H1 (cell line): ENCODE data around the gene PDE4D. TPM values are rescaled to one million over a fixed set of nuclear protein-coding genes. Genes with fewer than 3 reads are reported as not detected.

ENCODE experiments used
- CTCF ChIA-PET: fragments of 300-600 bp; sonication (Branson Sonifier 250); formaldehyde crosslinking; loops from one replicate; lab custom pipeline; 2021; ENCODE audit not compliant: partially characterized antibody; lab: Charles Lee
- POLR2A ChIA-PET: fragments of 300-600 bp; sonication (Branson Sonifier 250); formaldehyde crosslinking; loops from one replicate; lab custom pipeline; 2021; ENCODE audit warnings: inconsistent platforms; ENCODE audit not compliant: partially characterized antibody; lab: Charles Lee
- DNase-seq, 2 experiments: peaks; one replicate each; pipeline versions ENCODE4 v3.0.0 to v3.0.0-alpha.2; 2010 to 2022; ENCODE audit warnings: low spot score in 2 of 2, low read depth in 1 of 2, mixed read lengths in 1 of 2
- FAIRE-seq: peaks from 2 replicates; lab custom pipeline; 2011; peaks lifted over from hg19 to GRCh38; lab: Jason Lieb, UNC
- H2AFZ ChIP-seq: 2 replicates; pipeline ENCODE4 v1.8.1; 2012; ENCODE audit warnings: low read length, inconsistent platforms
- H2AK5ac ChIP-seq: 2 replicates; pipeline ENCODE4 v1.6.1; 2013; ENCODE audit warnings: low read depth, low read length
- H2BK120ac ChIP-seq: replicated peaks from 2 replicates; pipeline ENCODE3; 2013; ENCODE audit warnings: low read depth, low read length, inconsistent platforms
- H2BK12ac ChIP-seq: 2 replicates; pipeline ENCODE4 v1.6.1; 2013; ENCODE audit warnings: low read depth, low read length
- H2BK15ac ChIP-seq: 2 replicates; pipeline ENCODE4 v1.6.1; 2013; ENCODE audit warnings: low read length
- H2BK20ac ChIP-seq: 2 replicates; pipeline ENCODE4 v1.6.1; 2013; ENCODE audit warnings: low read length
- H2BK5ac ChIP-seq: 2 replicates; pipeline ENCODE4 v1.6.1; 2013; ENCODE audit warnings: low read depth, low read length
- H3K14ac ChIP-seq: 2 replicates; pipeline ENCODE4 v1.6.1; 2013; ENCODE audit warnings: inconsistent platforms; ENCODE audit not compliant: insufficient read length
- H3K18ac ChIP-seq: 2 replicates; pipeline ENCODE4 v1.6.1; 2013; ENCODE audit warnings: low read length; ENCODE audit errors: extremely low read depth
- H3K23ac ChIP-seq: 2 replicates; pipeline ENCODE4 v1.6.1; 2013; ENCODE audit warnings: inconsistent platforms; ENCODE audit not compliant: insufficient read length
- H3K23me2 ChIP-seq: 2 replicates; pipeline ENCODE4 v1.6.1; 2013; ENCODE audit warnings: low read depth, low read length
- H3K27ac ChIP-seq: 2 replicates; pipeline ENCODE4 v1.6.1; 2011; ENCODE audit warnings: low read depth, low read length, inconsistent platforms
- H3K27me3 ChIP-seq, 4 experiments: replicated peaks in 1 of 4; 1 replicate in 1 of 4; 2 replicates in 3 of 4; pipeline versions ENCODE4 v1.6.1 to v1.8.1; 2011 to 2013; ENCODE audit warnings: low read length in 3 of 4, mild to moderate bottlenecking in 3 of 4, inconsistent platforms in 2 of 4, mixed read lengths in 2 of 4, moderate library complexity in 1 of 4; ENCODE audit not compliant: control insufficient read depth in 3 of 4, insufficient read depth in 3 of 4; ENCODE audit errors: extremely low read depth in 1 of 4
- H3K36me3 ChIP-seq, 4 experiments: 2 replicates each; pipeline versions ENCODE4 v1.6.1 to v1.8.1; 2011 to 2013; ENCODE audit warnings: mild to moderate bottlenecking in 4 of 4, low read length in 3 of 4, moderate library complexity in 2 of 4, control low read depth in 1 of 4, inconsistent platforms in 1 of 4; ENCODE audit not compliant: insufficient read depth in 4 of 4, control insufficient read depth in 2 of 4
- H3K4ac ChIP-seq: replicated peaks from 2 replicates; pipeline ENCODE3; 2013; ENCODE audit warnings: low read length, low read depth, mixed read lengths, inconsistent platforms; ENCODE audit not compliant: insufficient read length
- H3K4me1 ChIP-seq, 4 experiments: replicated peaks in 1 of 4; 1 replicate in 1 of 4; 2 replicates in 3 of 4; pipeline versions ENCODE4 v1.6.1 to v1.8.1; 2011 to 2013; ENCODE audit warnings: low read length in 3 of 4, inconsistent platforms in 2 of 4, mixed read lengths in 1 of 4; ENCODE audit not compliant: insufficient read depth in 4 of 4, control insufficient read depth in 3 of 4
- H3K4me2 ChIP-seq, 2 experiments: 2 replicates each; pipeline versions ENCODE4 v1.6.1 to v1.8.1; 2011 to 2013; ENCODE audit warnings: low read depth in 2 of 2, low read length in 2 of 2, control low read depth in 1 of 2, inconsistent platforms in 1 of 2, mild to moderate bottlenecking in 1 of 2; ENCODE audit not compliant: insufficient read depth in 1 of 2
- H3K4me3 ChIP-seq, 4 experiments: fragments of 200-600, 300-600 bp in 1 of 4; sonication (generic), shearing (Covaris generic), sonication (Bioruptor Twin) in 1 of 4; 2 replicates each; pipeline versions ENCODE4 v1.5.1 to v1.8.1; 2011 to 2016; ENCODE audit warnings: low read length in 4 of 4, low read depth in 3 of 4, control low read depth in 2 of 4, inconsistent platforms in 2 of 4, mild to moderate bottlenecking in 2 of 4, mixed read lengths in 1 of 4, moderate library complexity in 1 of 4; ENCODE audit not compliant: insufficient read depth in 2 of 4; ENCODE audit errors: extremely low read depth in 1 of 4
- H3K56ac ChIP-seq: replicated peaks from 2 replicates; pipeline ENCODE3; 2013; ENCODE audit warnings: low read depth, mild to moderate bottlenecking, mixed read lengths, low read length, inconsistent platforms; ENCODE audit not compliant: insufficient read length
- H3K79me1 ChIP-seq: 2 replicates; pipeline ENCODE4 v1.6.1; 2013; ENCODE audit warnings: low read depth, low read length, control low read depth
- H3K79me2 ChIP-seq, 2 experiments: 2 replicates each; pipeline versions ENCODE4 v1.6.1 to v1.8.1; 2012 to 2013; ENCODE audit warnings: low read length in 2 of 2, mild to moderate bottlenecking in 2 of 2, inconsistent platforms in 1 of 2; ENCODE audit not compliant: insufficient read depth in 2 of 2, control insufficient read depth in 1 of 2
- H3K9ac ChIP-seq, 4 experiments: replicated peaks in 1 of 4; 1 replicate in 1 of 4; 2 replicates in 3 of 4; pipeline versions ENCODE4 v1.6.1 to v1.8.1; 2011 to 2013; ENCODE audit warnings: low read depth in 3 of 4, low read length in 3 of 4, control low read depth in 2 of 4, mild to moderate bottlenecking in 2 of 4, moderate library complexity in 2 of 4, inconsistent platforms in 1 of 4; ENCODE audit errors: extremely low read depth in 1 of 4
- H3K9me3 ChIP-seq, 2 experiments: 2 replicates each; pipeline versions ENCODE4 v1.6.1 to v1.8.1; 2012 to 2013; ENCODE audit warnings: mild to moderate bottlenecking in 2 of 2, moderate library complexity in 2 of 2, control low read depth in 1 of 2, inconsistent platforms in 1 of 2, low read depth in 1 of 2, low read length in 1 of 2, mixed read lengths in 1 of 2; ENCODE audit not compliant: insufficient read depth in 2 of 2
- H4K20me1 ChIP-seq, 2 experiments: replicated peaks in 1 of 2; 2 replicates each; pipeline versions ENCODE3 to v1.8.1; 2011 to 2013; ENCODE audit warnings: inconsistent platforms in 2 of 2, low read length in 2 of 2, mild to moderate bottlenecking in 1 of 2; ENCODE audit not compliant: insufficient read depth in 2 of 2, control insufficient read depth in 1 of 2
- H4K5ac ChIP-seq: 2 replicates; pipeline ENCODE4 v1.6.1; 2013; ENCODE audit warnings: low read length, low read depth, mixed read lengths, inconsistent platforms; ENCODE audit not compliant: insufficient read length
- H4K8ac ChIP-seq: 2 replicates; pipeline ENCODE4 v1.8.0; 2013; ENCODE audit warnings: mild to moderate bottlenecking, moderate library complexity, low read length, inconsistent platforms; ENCODE audit not compliant: insufficient read depth; ENCODE audit errors: extremely low read depth
- H4K91ac ChIP-seq: replicated peaks from 2 replicates; pipeline ENCODE3; 2013; ENCODE audit warnings: low read length, mixed read lengths, inconsistent platforms; ENCODE audit not compliant: insufficient read length
- BRCA1 ChIP-seq: IDR thresholded peaks from 2 replicates; pipeline ENCODE4 v1.6.1; 2012; ENCODE audit warnings: low read depth, low read length, improper control_type of control experiment
- CHD2 ChIP-seq: IDR thresholded peaks from 2 replicates; pipeline ENCODE4 v1.6.1; 2012; ENCODE audit warnings: low read length, improper control_type of control experiment
- CTCF ChIP-seq, 3 experiments: IDR thresholded peaks; 1 replicate in 2 of 3; 2 replicates in 1 of 3; pipeline versions ENCODE4 v1.5.1 to v1.6.1; 2011; ENCODE audit warnings: low read length in 3 of 3, mild to moderate bottlenecking in 3 of 3, inconsistent platforms in 2 of 3, low read depth in 1 of 3, moderate library complexity in 1 of 3; ENCODE audit not compliant: insufficient read depth in 1 of 3; ENCODE audit errors: control extremely low read depth in 1 of 3
- EP300 ChIP-seq, 2 experiments: IDR thresholded peaks; 1 replicate in 1 of 2; 2 replicates in 1 of 2; pipeline ENCODE4 v1.6.1; 2011 to 2012; ENCODE audit warnings: low read depth in 2 of 2, low read length in 2 of 2, mild to moderate bottlenecking in 2 of 2, borderline replicate concordance in 1 of 2, inconsistent platforms in 1 of 2, moderate library complexity in 1 of 2
- JUND ChIP-seq: IDR thresholded peaks from 2 replicates; pipeline ENCODE4 v1.6.1; 2011; ENCODE audit warnings: mild to moderate bottlenecking, improper control_type of control experiment, low read length
- MAFK ChIP-seq: IDR thresholded peaks from 2 replicates; pipeline ENCODE4 v1.6.1; 2012; ENCODE audit warnings: low read depth, mild to moderate bottlenecking, improper control_type of control experiment, low read length
- PHF8 ChIP-seq: fragments of 200-600 bp; sonication (generic); conservative IDR thresholded peaks from 2 replicates; pipeline ENCODE4 v1.7.1; 2012; ENCODE audit warnings: low read depth, mild to moderate bottlenecking, inconsistent platforms, low read length, moderate library complexity
- RXRA ChIP-seq: IDR thresholded peaks from 2 replicates; pipeline ENCODE4 v1.6.1; 2011; ENCODE audit warnings: low read depth, mild to moderate bottlenecking, low read length, moderate library complexity; ENCODE audit not compliant: insufficient read depth
- SRF ChIP-seq: IDR thresholded peaks from 2 replicates; pipeline ENCODE4 v1.6.1; 2011; ENCODE audit warnings: mild to moderate bottlenecking, low read depth, low read length, moderate library complexity
- TCF12 ChIP-seq: IDR thresholded peaks from 2 replicates; pipeline ENCODE4 v1.6.1; 2011; ENCODE audit warnings: low read depth, mild to moderate bottlenecking, low read length
- USF2 ChIP-seq: IDR thresholded peaks from 2 replicates; pipeline ENCODE4 v1.6.1; 2011; ENCODE audit warnings: low read length, improper control_type of control experiment
- WGBS, 2 experiments: shearing (Covaris generic) in 1 of 2; methylation state at CpG; one replicate each; pipeline versions ENCODE4 v1.1.6 to v1.1.7; 2013 to 2015; ENCODE audit warnings: low lambda C conversion rate in 2 of 2, mixed read lengths in 2 of 2, inconsistent platforms in 1 of 2, low coverage in 1 of 2, missing lambda C conversion rate in 1 of 2; ENCODE audit not compliant: insufficient replicate concordance in 2 of 2, insufficient coverage in 1 of 2, insufficient read length in 1 of 2; ENCODE audit errors: extremely low coverage in 1 of 2, missing lambda C conversion rate in 1 of 2; 5-methylcytosine and 5-hydroxymethylcytosine counted together
- polyA plus RNA-seq, 7 experiments: library from polyadenylated mRNA; depleted of rRNA in 3 of 7; stranded (reverse) in 5 of 7; unstranded in 2 of 7; fragments of >200 nt in 5 of 7; fragments of 200-250 nt in 2 of 7; gene quantifications; 1 replicate in 5 of 7; 2 replicates in 1 of 7; 4 replicates in 1 of 7; pipeline versions ENCODE4 v1.2.1 to v1.2.3, GENCODE V29; 2011 to 2013; ENCODE audit warnings: missing spikeins in 2 of 7, mixed read lengths in 2 of 7
- total RNA-seq: library from RNA; stranded (reverse); fragmentation: NEBNext Ultra II Directional; extraction: Animal tissue kit (Norgen Biotek cat#: 25700); gene quantifications from 2 replicates; pipeline ENCODE4 v1.2.1, GENCODE V29; 2021

The PDE4D gene
- total and polyA plus RNA-seq, 2 of the 8 experiments (the other 6 are each of a cell fraction or from before 2014, with no cell fraction given) = 2.3 to 3.7 TPM

- H4K91ac ChIP-seq = no peak overlapping the region
- H3K9ac ChIP-seq = no peak overlapping the region
- 77% methylated on average over 2 of the region's 2 CpGs; no CpG with 5 or more reads in 1 of the 2 experiments for WGBS, 2 experiments
- H3K56ac ChIP-seq = no peak overlapping the region
- H2BK5ac ChIP-seq = no peak overlapping the region
- no peaks in the 10 kb centered on the region for H3K27me3 ChIP-seq
- H2BK20ac ChIP-seq = no peak overlapping the region
- no peak overlapping the region for H3K18ac ChIP-seq
- no peak overlapping the region for H2BK120ac ChIP-seq
- ChIA-PET POLR2A (interaction anchor here (1.3 kb wide), 1 partner anchor 19 kb away, joined by 3 read pairs; no protein-coding TSS in a partner anchor), CTCF (interaction anchor here (1.2 to 1.4 kb wide), 4 partner anchors 9 to 116 kb away, joined by 3 to 5 read pairs (median 4); no protein-coding TSS in a partner anchor)
- H4K5ac ChIP-seq = no peak overlapping the region
- H3K79me2 ChIP-seq = no peaks in the 10 kb centered on the region
- H3K4ac ChIP-seq = no peak overlapping the region
- no peak overlapping the region for H4K8ac ChIP-seq
- H3K9me3 ChIP-seq = no peaks in the 10 kb centered on the region
- H2AK5ac ChIP-seq = no peak overlapping the region
- no peaks in the 10 kb centered on the region for H4K20me1 ChIP-seq
- no peaks in the 10 kb centered on the region for H3K23me2 ChIP-seq
- H3K27ac ChIP-seq = no peak overlapping the region
- H3K4me3 ChIP-seq = no peak overlapping the region
- H2BK15ac ChIP-seq = no peak overlapping the region
- no peak overlapping the region for H2AFZ ChIP-seq
- H3K36me3 ChIP-seq = no peaks in the 10 kb centered on the region
- no peak overlapping the region for H2BK12ac ChIP-seq
- H3K4me1 ChIP-seq = peaks cover 0 to 5% (median 0%) of the 10 kb centered on the region in 4 experiments; a peak in 2 of 7 replicates
- no peak overlapping the region for H3K4me2 ChIP-seq
- no peaks in the 10 kb centered on the region for H3K79me1 ChIP-seq
- FAIRE-seq (no peak), DNase-seq (no peak)
- H3K23ac ChIP-seq = no peak overlapping the region
- no peak overlapping the region for H3K14ac ChIP-seq
- TF ChIP-seq TCF12 (no peak), USF2 (no peak), BRCA1 (no peak), RXRA (no peak), JUND (no peak), MAFK (no peak), SRF (no peak), CTCF (IDR thresholded peaks at IDR 0.05; ENCODE audit: control extremely low read depth in 1 of 3, insufficient read depth in 1 of 3, low read depth in 1 of 3, low read length in 3 of 3) (no peak), EP300 (IDR thresholded peaks at IDR 0.05; ENCODE audit: borderline replicate concordance in 1 of 2, low read depth in 2 of 2, low read length in 2 of 2) (no peak), PHF8 (no peak), CHD2 (no peak)
These were observed 349.0 kb downstream of the PDE4D start for GRCh38 chr5:59544573-59544972.
